Astrocyte of the hippocampus (primary cell): ENCODE results near the gene HDHD5.
"Not testable (repeated sequence)": the region's sequence is repeated elsewhere in the genome, so short reads cannot be mapped to it uniquely, and the experiment has no call there.

Source experiments
- DNase-seq: peaks from one replicate; pipeline ENCODE4 v3.0.0; 2011; ENCODE audit warnings: low read depth, low spot score

The HDHD5 gene

GRCh38 chr22:17157714-17158113 is 1.4 kb downstream of the HDHD5 start:
- DNase-seq: no peak

- DNase-seq: no peak
Observed at GRCh38 chr22:17155941-17156340, 3.1 kb downstream of the HDHD5 start.

- DNase-seq: no peak
Observed at GRCh38 chr22:17152971-17153370, 6.1 kb downstream of the HDHD5 start.

GRCh38 chr22:17152340-17152739 is 6.7 kb downstream of the HDHD5 start:
- no peak for DNase-seq

GRCh38 chr22:17149076-17149815 is 9.8 kb downstream of the HDHD5 start:
- DNase-seq: no peak

GRCh38 chr22:17147458-17147857 is 11.6 kb downstream of the HDHD5 start:
- DNase-seq: not testable (repeated sequence)

GRCh38 chr22:17145021-17145680 is 13.9 kb downstream of the HDHD5 start:
- no peak for DNase-seq

- no peak for DNase-seq
Observed at GRCh38 chr22:17143826-17144225, 15.3 kb downstream of the HDHD5 start.

GRCh38 chr22:17143101-17143500 is 16.0 kb downstream of the HDHD5 start:
- DNase-seq: no peak

GRCh38 chr22:17140826-17141766 is 18.0 kb downstream of the HDHD5 start:
- DNase-seq: no peak

- DNase-seq: no peak
Observed at GRCh38 chr22:17140022-17140421, 19.1 kb downstream of the HDHD5 start.

- no peak for DNase-seq
Observed at GRCh38 chr22:17138513-17138912, 20.6 kb downstream of the HDHD5 start.

- DNase-seq: no peak
Observed at GRCh38 chr22:17137861-17138425, 21.1 kb downstream of the HDHD5 start.

GRCh38 chr22:17137170-17137569 is 21.9 kb downstream of the HDHD5 start:
- no peak for DNase-seq

- no peak for DNase-seq
Observed at GRCh38 chr22:17135153-17135760, 23.8 kb downstream of the HDHD5 start.

GRCh38 chr22:17133137-17133536 is 25.9 kb downstream of the HDHD5 start:
- DNase-seq: no peak

GRCh38 chr22:17132112-17132511 is 27.0 kb downstream of the HDHD5 start:
- no peak for DNase-seq

- DNase-seq: no peak
Observed at GRCh38 chr22:17131686-17132085, 27.4 kb downstream of the HDHD5 start.

GRCh38 chr22:17130199-17130598 is 28.9 kb downstream of the HDHD5 start:
- no peak for DNase-seq

- peak; percentile 88 for DNase-seq
Observed at GRCh38 chr22:17121233-17122195, 37.6 kb downstream of the HDHD5 start, which contains the start of gene TMEM121B. TSS of gene TMEM121B (minus strand) at chr22:17121360. CDS start at chr22:17121127, 233 bp downstream.
